ENCODE measurements around the gene PPT2.

The PPT2 gene

GRCh38 chr6:32167761-32168262, 13.9 kb downstream of the PPT2 start:
- no peak overlapping the region for H3K4me3 ChIP-seq (ENCODE audit: low read depth in 1 of 2, low read length in 1 of 2)
- H3K27me3 ChIP-seq = no peaks in the 10 kb centered on the region
- peaks cover 44% of the 10 kb centered on the region for H3K36me3 ChIP-seq
- no peak for TF ChIP-seq CTCF (IDR thresholded peaks at IDR 0.05)
- no peaks in the 10 kb centered on the region for H3K9me3 ChIP-seq
- no peak overlapping the region for H3K27ac ChIP-seq
- H3K4me1 ChIP-seq (ENCODE audit: control insufficient read depth in 1 of 2, insufficient read depth in 1 of 2, low read depth in 1 of 2, low read length in 1 of 2) = peaks cover 4% of the 10 kb centered on the region in 2 experiments

- H3K27ac ChIP-seq = no peak overlapping the region
- peaks cover 44% of the 10 kb centered on the region for H3K36me3 ChIP-seq
- no peak overlapping the region for H3K4me3 ChIP-seq (ENCODE audit: low read depth in 1 of 2, low read length in 1 of 2)
- H3K27me3 ChIP-seq = no peaks in the 10 kb centered on the region
- no peaks in the 10 kb centered on the region for H3K9me3 ChIP-seq
- peaks cover 9 to 10% of the 10 kb centered on the region in 2 experiments for H3K4me1 ChIP-seq (ENCODE audit: control insufficient read depth in 1 of 2, insufficient read depth in 1 of 2, low read depth in 1 of 2, low read length in 1 of 2)
- TF ChIP-seq CTCF (IDR thresholded peaks at IDR 0.05) = no peak
These were observed 14.4 kb downstream of the PPT2 start for GRCh38 chr6:32168350-32168749.

- Histone ChIP-seq H3K9me3 (no peaks in the 10 kb centered on the region), H3K4me3 (ENCODE audit: low read depth in 1 of 2, low read length in 1 of 2) (no peak overlapping the region), H3K27me3 (no peaks in the 10 kb centered on the region), H3K36me3 (peaks cover 44% of the 10 kb centered on the region), H3K27ac (no peak overlapping the region), H3K4me1 (ENCODE audit: control insufficient read depth in 1 of 2, insufficient read depth in 1 of 2, low read depth in 1 of 2, low read length in 1 of 2) (peaks cover 9 to 13% of the 10 kb centered on the region in 2 experiments)
- no peak for TF ChIP-seq CTCF (IDR thresholded peaks at IDR 0.05)
These were observed 15.1 kb downstream of the PPT2 start for GRCh38 chr6:32168807-32169591.

GRCh38 chr6:32170294-32170693, 16.4 kb downstream of the PPT2 start:
- TF ChIP-seq CTCF (IDR thresholded peaks at IDR 0.05) = no peak
- no peaks in the 10 kb centered on the region for H3K9me3 ChIP-seq
- peaks cover 44% of the 10 kb centered on the region for H3K36me3 ChIP-seq
- H3K4me3 ChIP-seq (ENCODE audit: low read depth in 1 of 2, low read length in 1 of 2) = no peak overlapping the region
- H3K27me3 ChIP-seq = no peaks in the 10 kb centered on the region
- no peak overlapping the region for H3K27ac ChIP-seq
- H3K4me1 ChIP-seq (ENCODE audit: control insufficient read depth in 1 of 2, insufficient read depth in 1 of 2, low read depth in 1 of 2, low read length in 1 of 2) = peaks cover 16 to 23% of the 10 kb centered on the region in 2 experiments

- Histone ChIP-seq H3K27ac (no peak overlapping the region), H3K36me3 (peaks cover 44% of the 10 kb centered on the region), H3K4me1 (ENCODE audit: control insufficient read depth in 1 of 2, insufficient read depth in 1 of 2, low read depth in 1 of 2, low read length in 1 of 2) (peaks cover 22 to 30% of the 10 kb centered on the region in 2 experiments)
These were observed 17.3 kb downstream of the PPT2 start for GRCh38 chr6:32171234-32171633.

More at GRCh38 chr6:32171234-32171633, 17.3 kb downstream of the PPT2 start:
- Histone ChIP-seq H3K4me3 (ENCODE audit: low read depth in 1 of 2, low read length in 1 of 2) (no peak overlapping the region), H3K9me3 (no peaks in the 10 kb centered on the region), H3K27me3 (no peaks in the 10 kb centered on the region)
- no peak for TF ChIP-seq CTCF (IDR thresholded peaks at IDR 0.05)

Measured in neutrophil (primary cell).